BLaER1 treated with 17β-estradiol and CSF1 and Interleukin-3, amounts not matched to agents 10 nM and 100 nM (cell line): ENCODE measurements around the gene SELENOW.
"Not testable (repeated sequence)": the region's sequence is repeated elsewhere in the genome, so short reads cannot be mapped to it uniquely, and the experiment has no call there.

Experiments
- H3K27ac ChIP-seq, 11 experiments: shearing (Covaris generic); formaldehyde crosslinking; 2 replicates each; pipeline ENCODE4 v1.8.1; 2022
- H3K27me3 ChIP-seq, 11 experiments: shearing (Covaris generic); formaldehyde crosslinking; 2 replicates each; pipeline ENCODE4 v1.8.1; 2022
- H3K36me3 ChIP-seq, 11 experiments: shearing (Covaris generic); formaldehyde crosslinking; 2 replicates each; pipeline ENCODE4 v1.8.1; 2022
- H3K4me1 ChIP-seq, 10 experiments: shearing (Covaris generic); formaldehyde crosslinking; 2 replicates each; pipeline ENCODE4 v1.8.1; 2022
- H3K4me2 ChIP-seq, 11 experiments: shearing (Covaris generic); formaldehyde crosslinking; 2 replicates each; pipeline ENCODE4 v1.8.1; 2022
- H3K4me3 ChIP-seq, 10 experiments: shearing (Covaris generic); formaldehyde crosslinking; 2 replicates each; pipeline ENCODE4 v1.8.1; 2022
- H3K9ac ChIP-seq, 11 experiments: shearing (Covaris generic); formaldehyde crosslinking; 2 replicates each; pipeline ENCODE4 v1.8.1; 2022
- H3K9me3 ChIP-seq, 11 experiments: shearing (Covaris generic); formaldehyde crosslinking; replicated peaks in 1 of 11; 2 replicates each; pipeline ENCODE4 v1.8.1; 2022
- H4K20me1 ChIP-seq, 11 experiments: shearing (Covaris generic); formaldehyde crosslinking; 2 replicates each; pipeline ENCODE4 v1.8.1; 2022
- Cebpa-rat ChIP-seq, 11 experiments: shearing (Covaris generic); IDR thresholded peaks; 2 replicates each; pipeline ENCODE4 v1.8.1; 2022

The SELENOW gene

DNA sequence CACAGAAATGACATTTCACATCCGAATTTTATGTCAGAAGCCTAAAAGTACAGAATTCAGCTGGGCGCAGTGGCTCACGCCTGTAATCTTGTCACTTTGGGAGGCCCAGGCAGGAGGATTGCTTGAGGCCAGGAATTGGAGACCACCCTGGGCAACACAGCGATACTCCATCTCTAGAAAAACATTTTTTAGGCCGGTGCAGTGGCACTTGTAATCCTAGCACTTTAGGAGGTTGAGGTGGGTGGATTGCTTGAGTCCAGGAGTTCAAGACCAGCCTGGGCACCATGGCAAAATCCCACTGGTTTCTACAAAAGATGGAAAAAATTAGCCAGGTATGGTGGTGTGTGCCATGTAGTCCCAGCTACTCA, 17.9 kb upstream of the SELENOW start:
- H3K4me3 ChIP-seq: no peak overlapping the region
- H3K27ac ChIP-seq: no peak overlapping the region
- H3K36me3 ChIP-seq: peaks cover 41 to 52% (median 49%) of the 10 kb centered on the region in 11 experiments

GRCh38 chr19:47761566-47761965, 16.9 kb upstream of the SELENOW start:
- no peak for TF ChIP-seq Cebpa-rat (IDR thresholded peaks at IDR 0.05)
- Histone ChIP-seq H3K9ac (no peak overlapping the region), H3K36me3 (peaks cover 31 to 42% (median 40%) of the 10 kb centered on the region in 11 experiments), H3K27ac (no peak overlapping the region), H3K4me2 (no peak overlapping the region), H4K20me1 (peaks cover 0 to 63% (median 34%) of the 10 kb centered on the region in 11 experiments; a peak in 21 of 22 replicates), H3K9me3 (no peaks in the 10 kb centered on the region), H3K4me1 (peaks cover 0 to 13% (median 8%) of the 10 kb centered on the region in 10 experiments; a peak in 11 of 20 replicates), H3K27me3 (no peaks in the 10 kb centered on the region), H3K4me3 (no peak overlapping the region)

More for the DNA sequence above, 17.9 kb upstream of the SELENOW start:
- Histone ChIP-seq H3K9me3 (no peaks in the 10 kb centered on the region), H3K4me2 (no peak overlapping the region), H3K27me3 (no peaks in the 10 kb centered on the region), H3K4me1 (peaks cover 0 to 13% (median 6%) of the 10 kb centered on the region in 10 experiments; a peak in 11 of 20 replicates), H3K9ac (0 out of 22 replicates have a peak overlapping the region, but pooled peaks of 1 of the 11 experiments have one; percentile 3), H4K20me1 (peaks cover 0 to 65% (median 43%) of the 10 kb centered on the region in 11 experiments; a peak in 21 of 22 replicates)
- no peak for TF ChIP-seq Cebpa-rat (IDR thresholded peaks at IDR 0.05)

DNA sequence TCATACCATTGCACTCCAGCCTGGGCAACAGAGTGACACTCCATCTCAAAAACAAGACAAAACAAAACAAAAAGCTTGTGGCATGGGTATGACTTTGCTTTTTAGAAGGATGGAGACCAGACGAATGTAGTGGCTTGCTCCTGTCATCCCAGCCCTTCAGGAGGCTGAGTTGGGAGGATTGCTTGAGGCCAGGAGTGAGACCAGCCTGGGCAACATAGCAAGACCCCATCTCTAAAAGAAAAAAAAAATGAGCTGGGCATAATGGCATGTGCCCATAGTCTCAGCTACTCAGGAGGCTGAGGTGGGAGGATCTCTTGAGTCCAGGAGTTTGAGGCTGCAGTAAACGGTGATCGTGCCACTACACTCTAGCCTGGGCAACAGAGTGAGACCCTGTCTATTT, 16.4 kb upstream of the SELENOW start:
- Histone ChIP-seq H3K4me2 (no peak overlapping the region), H3K9me3 (no peaks in the 10 kb centered on the region), H3K9ac (no peak overlapping the region), H3K27ac (no peak overlapping the region), H3K36me3 (peaks cover 25 to 36% (median 34%) of the 10 kb centered on the region in 11 experiments), H3K27me3 (no peaks in the 10 kb centered on the region), H4K20me1 (peaks cover 0 to 60% (median 28%) of the 10 kb centered on the region in 11 experiments; a peak in 20 of 22 replicates), H3K4me3 (no peak overlapping the region), H3K4me1 (peaks cover 0 to 13% (median 8%) of the 10 kb centered on the region in 10 experiments; a peak in 11 of 20 replicates)
- TF ChIP-seq Cebpa-rat (IDR thresholded peaks at IDR 0.05): no peak

- no peaks in the 10 kb centered on the region for H3K9me3 ChIP-seq
These were observed 15.7 kb upstream of the SELENOW start for GRCh38 chr19:47762615-47763308.

GRCh38 chr19:47764705-47765104, 13.8 kb upstream of the SELENOW start:
- H3K4me2 ChIP-seq, H3K4me3 ChIP-seq, H3K27me3 ChIP-seq, H3K9me3 ChIP-seq, H3K9ac ChIP-seq, H3K27ac ChIP-seq: not testable (repeated sequence)
- H4K20me1 ChIP-seq: peaks cover 0 to 36% (median 11%) of the 10 kb centered on the region in 11 experiments; a peak in 11 of 22 replicates
- peaks cover 2 to 11% (median 9%) of the 10 kb centered on the region in 11 experiments; a peak in 13 of 22 replicates for H3K36me3 ChIP-seq
- H3K4me1 ChIP-seq: peaks cover 0 to 16% (median 8%) of the 10 kb centered on the region in 10 experiments; a peak in 11 of 20 replicates

More at GRCh38 chr19:47762615-47763308, 15.7 kb upstream of the SELENOW start:
- Histone ChIP-seq H3K4me3 (no peak overlapping the region), H3K27ac (no peak overlapping the region), H4K20me1 (peaks cover 0 to 54% (median 22%) of the 10 kb centered on the region in 11 experiments; a peak in 20 of 22 replicates), H3K27me3 (no peaks in the 10 kb centered on the region), H3K4me2 (no peak overlapping the region), H3K9ac (no peak overlapping the region), H3K4me1 (peaks cover 0 to 16% (median 8%) of the 10 kb centered on the region in 10 experiments; a peak in 11 of 20 replicates), H3K36me3 (peaks cover 19 to 30% (median 28%) of the 10 kb centered on the region in 11 experiments)
- no peak for TF ChIP-seq Cebpa-rat (IDR thresholded peaks at IDR 0.05)

GRCh38 chr19:47765523-47766358, 12.8 kb upstream of the SELENOW start:
- Histone ChIP-seq H3K4me2 (peak overlapping the region in 2 of 11 experiments; percentile 12 to 25; a peak in 2 of 22 replicates), H3K4me1 (peaks cover 0 to 16% (median 8%) of the 10 kb centered on the region in 10 experiments; a peak in 11 of 20 replicates), H3K27ac (no peak overlapping the region), H3K4me3 (no peak overlapping the region), H3K27me3 (no peaks in the 10 kb centered on the region), H3K36me3 (peaks cover 0 to under 1% (median 0%) of the 10 kb centered on the region in 11 experiments; a peak in 1 of 22 replicates), H3K9ac (peak overlapping the region in 1 of 11 experiments; percentile 32; a peak in 1 of 22 replicates), H4K20me1 (peaks cover 0 to 31% (median 9%) of the 10 kb centered on the region in 11 experiments; a peak in 11 of 22 replicates), H3K9me3 (no peaks in the 10 kb centered on the region)
- TF ChIP-seq Cebpa-rat (IDR thresholded peaks at IDR 0.05): no peak

DNA sequence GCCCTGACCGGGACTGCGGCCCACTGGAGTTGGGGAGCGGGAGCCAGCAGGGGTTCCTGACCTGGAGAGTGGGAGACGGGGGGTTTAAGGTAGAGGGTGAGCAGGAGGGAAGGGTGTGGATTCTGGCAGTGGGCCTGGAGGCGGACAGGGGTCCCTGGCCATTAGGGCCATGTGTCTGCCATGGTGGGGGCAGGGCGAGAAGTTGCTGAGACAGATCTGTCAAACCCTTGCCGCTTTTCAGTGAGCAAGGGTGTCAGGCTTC, 12.2 kb upstream of the SELENOW start:
- Histone ChIP-seq H4K20me1 (peaks cover 0 to 28% (median 6%) of the 10 kb centered on the region in 11 experiments; a peak in 10 of 22 replicates), H3K9ac (no peak overlapping the region), H3K27me3 (no peaks in the 10 kb centered on the region), H3K36me3 (no peaks in the 10 kb centered on the region), H3K4me1 (peaks cover 0 to 16% (median 8%) of the 10 kb centered on the region in 10 experiments; a peak in 11 of 20 replicates), H3K4me3 (no peak overlapping the region), H3K4me2 (no peak overlapping the region), H3K27ac (no peak overlapping the region), H3K9me3 (no peaks in the 10 kb centered on the region)
- TF ChIP-seq Cebpa-rat (IDR thresholded peaks at IDR 0.05): no peak

GRCh38 chr19:47766670-47767069, 11.8 kb upstream of the SELENOW start:
- H3K27ac ChIP-seq: no peak overlapping the region
- no peak overlapping the region for H3K9ac ChIP-seq
- H3K9me3 ChIP-seq: no peaks in the 10 kb centered on the region
- no peak overlapping the region for H3K4me3 ChIP-seq
- no peaks in the 10 kb centered on the region for H3K36me3 ChIP-seq
- H3K4me2 ChIP-seq: no peak overlapping the region
- peaks cover 0 to 16% (median 8%) of the 10 kb centered on the region in 10 experiments; a peak in 11 of 20 replicates for H3K4me1 ChIP-seq
- H4K20me1 ChIP-seq: peaks cover 0 to 28% (median 6%) of the 10 kb centered on the region in 11 experiments; a peak in 9 of 22 replicates
- no peak for TF ChIP-seq Cebpa-rat (IDR thresholded peaks at IDR 0.05)
- no peaks in the 10 kb centered on the region for H3K27me3 ChIP-seq

DNA sequence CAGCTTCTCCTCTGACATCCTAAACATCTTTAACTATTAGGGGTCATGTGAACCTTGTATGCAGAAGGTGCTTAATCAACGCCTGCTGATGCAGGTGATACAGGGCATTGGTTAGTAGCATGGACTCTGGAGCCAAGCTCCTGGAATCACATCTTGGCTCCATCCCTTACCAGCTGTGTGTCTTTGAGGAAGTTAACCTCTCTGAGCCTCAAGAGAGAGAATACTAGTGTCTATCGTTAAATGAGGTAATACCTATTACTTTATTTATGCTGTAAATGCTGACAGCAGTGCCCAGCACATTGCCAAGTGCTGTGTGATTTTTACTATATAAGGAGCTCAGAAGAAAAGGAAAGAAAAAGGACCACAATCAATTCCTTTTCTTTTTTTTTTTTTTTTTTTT, 11.2 kb upstream of the SELENOW start:
- Histone ChIP-seq H3K4me3 (no peak overlapping the region), H3K27ac (no peak overlapping the region), H4K20me1 (peaks cover 0 to 28% (median 6%) of the 10 kb centered on the region in 11 experiments; a peak in 9 of 22 replicates), H3K36me3 (no peaks in the 10 kb centered on the region), H3K9me3 (no peaks in the 10 kb centered on the region), H3K4me2 (no peak overlapping the region), H3K9ac (no peak overlapping the region), H3K27me3 (no peaks in the 10 kb centered on the region), H3K4me1 (peaks cover 0 to 16% (median 8%) of the 10 kb centered on the region in 10 experiments; a peak in 11 of 20 replicates)
- no peak for TF ChIP-seq Cebpa-rat (IDR thresholded peaks at IDR 0.05)
